Esophagus squamous epithelium (tissue), 4 donors: ENCODE results near the gene PLCH2.

Experiments used
- POLR2A ChIP-seq, 4 donors: fragments of 450-650 bp; IDR thresholded peaks; one replicate each; pipeline ENCODE4 v1.6.1; 2017; ENCODE audit warnings: antibody characterized with exemption in 4 of 4, mild to moderate bottlenecking in 4 of 4, moderate library complexity in 3 of 4
- TF ChIP-seq, protein P1 (sequence below), 6 experiments: fragments of 450-650 bp in 4 of 6; fragments of 200-600 bp in 2 of 6; sonication (generic) in 2 of 6; IDR thresholded peaks; one replicate each; pipeline ENCODE4 v1.5.1; 2016 to 2019; ENCODE audit warnings: antibody characterized with exemption in 6 of 6, mild to moderate bottlenecking in 4 of 6, moderate library complexity in 4 of 6

GRCh38 chr1:2506901-2507565, 30.9 kb downstream of the PLCH2 start:
- TF ChIP-seq, protein P1, sequence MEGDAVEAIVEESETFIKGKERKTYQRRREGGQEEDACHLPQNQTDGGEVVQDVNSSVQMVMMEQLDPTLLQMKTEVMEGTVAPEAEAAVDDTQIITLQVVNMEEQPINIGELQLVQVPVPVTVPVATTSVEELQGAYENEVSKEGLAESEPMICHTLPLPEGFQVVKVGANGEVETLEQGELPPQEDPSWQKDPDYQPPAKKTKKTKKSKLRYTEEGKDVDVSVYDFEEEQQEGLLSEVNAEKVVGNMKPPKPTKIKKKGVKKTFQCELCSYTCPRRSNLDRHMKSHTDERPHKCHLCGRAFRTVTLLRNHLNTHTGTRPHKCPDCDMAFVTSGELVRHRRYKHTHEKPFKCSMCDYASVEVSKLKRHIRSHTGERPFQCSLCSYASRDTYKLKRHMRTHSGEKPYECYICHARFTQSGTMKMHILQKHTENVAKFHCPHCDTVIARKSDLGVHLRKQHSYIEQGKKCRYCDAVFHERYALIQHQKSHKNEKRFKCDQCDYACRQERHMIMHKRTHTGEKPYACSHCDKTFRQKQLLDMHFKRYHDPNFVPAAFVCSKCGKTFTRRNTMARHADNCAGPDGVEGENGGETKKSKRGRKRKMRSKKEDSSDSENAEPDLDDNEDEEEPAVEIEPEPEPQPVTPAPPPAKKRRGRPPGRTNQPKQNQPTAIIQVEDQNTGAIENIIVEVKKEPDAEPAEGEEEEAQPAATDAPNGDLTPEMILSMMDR (IDR thresholded peaks at IDR 0.05), result no peak
- TF ChIP-seq POLR2A (IDR thresholded peaks at IDR 0.05), result no peak
